A673 (cell line): Measurements from ENCODE around the gene FGF14.

Experiments used
- EZH2 ChIP-seq: fragments of 200-600 bp; sonication (generic); IDR thresholded peaks from 2 replicates; pipeline ENCODE4 v1.6.1; 2017; ENCODE audit warnings: borderline replicate concordance, low read depth, mild to moderate bottlenecking, mixed read lengths, antibody characterized with exemption, low read length; ENCODE audit not compliant: poor library complexity, severe bottlenecking
- TF ChIP-seq, protein P1 (sequence below): fragments of 300-800, 200-600 bp; sonication (generic); conservative IDR thresholded peaks from 2 replicates; pipeline ENCODE4 v1.5.1; 2017; ENCODE audit warnings: low read depth, mild to moderate bottlenecking, antibody characterized with exemption, low read length, moderate library complexity, mixed read lengths

DNA sequence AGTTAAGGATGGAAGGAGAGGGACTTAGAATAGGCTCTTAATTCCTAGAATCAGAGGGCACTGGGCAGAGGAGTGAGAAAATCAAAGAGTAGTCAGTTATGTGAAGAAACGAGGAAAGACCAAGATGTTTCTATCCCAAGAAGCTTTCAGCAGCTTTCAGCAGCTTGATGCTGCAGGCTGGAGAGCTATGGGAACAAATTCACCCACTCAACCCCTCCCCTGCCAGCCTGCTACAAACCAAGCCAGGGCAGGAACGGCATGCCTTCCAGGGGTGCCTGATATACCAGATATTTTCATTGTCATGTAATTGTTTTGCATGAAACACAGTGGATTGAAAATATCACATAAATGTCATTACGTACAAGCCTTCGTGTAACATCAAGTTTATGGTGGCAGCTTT, 262.2 kb downstream of the FGF14 start:
- TF ChIP-seq, protein P1, sequence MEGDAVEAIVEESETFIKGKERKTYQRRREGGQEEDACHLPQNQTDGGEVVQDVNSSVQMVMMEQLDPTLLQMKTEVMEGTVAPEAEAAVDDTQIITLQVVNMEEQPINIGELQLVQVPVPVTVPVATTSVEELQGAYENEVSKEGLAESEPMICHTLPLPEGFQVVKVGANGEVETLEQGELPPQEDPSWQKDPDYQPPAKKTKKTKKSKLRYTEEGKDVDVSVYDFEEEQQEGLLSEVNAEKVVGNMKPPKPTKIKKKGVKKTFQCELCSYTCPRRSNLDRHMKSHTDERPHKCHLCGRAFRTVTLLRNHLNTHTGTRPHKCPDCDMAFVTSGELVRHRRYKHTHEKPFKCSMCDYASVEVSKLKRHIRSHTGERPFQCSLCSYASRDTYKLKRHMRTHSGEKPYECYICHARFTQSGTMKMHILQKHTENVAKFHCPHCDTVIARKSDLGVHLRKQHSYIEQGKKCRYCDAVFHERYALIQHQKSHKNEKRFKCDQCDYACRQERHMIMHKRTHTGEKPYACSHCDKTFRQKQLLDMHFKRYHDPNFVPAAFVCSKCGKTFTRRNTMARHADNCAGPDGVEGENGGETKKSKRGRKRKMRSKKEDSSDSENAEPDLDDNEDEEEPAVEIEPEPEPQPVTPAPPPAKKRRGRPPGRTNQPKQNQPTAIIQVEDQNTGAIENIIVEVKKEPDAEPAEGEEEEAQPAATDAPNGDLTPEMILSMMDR, result no peak
- TF ChIP-seq EZH2, result no peak
